Muscle of leg (tissue), 11 donors: ENCODE data around the gene CSNK1D. TPM values are rescaled to one million over a fixed set of nuclear protein-coding genes. Genes with fewer than 3 reads are reported as not detected.

Experiments used
- DNase-seq: peaks from one replicate; pipeline ENCODE4 v3.0.0; 2013
- H3K27ac ChIP-seq: one replicate; pipeline ENCODE4 v1.5.1; 2013; ENCODE audit warnings: mild to moderate bottlenecking, low read length, control low read depth
- H3K27me3 ChIP-seq: one replicate; pipeline ENCODE4 v1.6.1; 2013; ENCODE audit warnings: low read length; ENCODE audit not compliant: control insufficient read depth, insufficient read depth
- H3K36me3 ChIP-seq: one replicate; pipeline ENCODE4 v1.6.1; 2013; ENCODE audit warnings: low read length; ENCODE audit not compliant: control insufficient read depth, insufficient read depth
- H3K4me1 ChIP-seq: one replicate; pipeline ENCODE4 v1.6.1; 2013; ENCODE audit warnings: low read length; ENCODE audit not compliant: control insufficient read depth, insufficient read depth
- H3K4me3 ChIP-seq: one replicate; pipeline ENCODE4 v1.5.1; 2013; ENCODE audit warnings: low read length, control low read depth
- H3K9me3 ChIP-seq: replicated peaks from 2 replicates; pipeline ENCODE4 v1.6.1; 2013; ENCODE audit warnings: low read depth, low read length; ENCODE audit not compliant: control insufficient read depth
- WGBS: methylation state at CpG from one replicate; pipeline ENCODE4 v1.1.5; 2013; ENCODE audit warnings: missing lambda C conversion rate; ENCODE audit not compliant: insufficient coverage; 5-methylcytosine and 5-hydroxymethylcytosine counted together
- polyA plus RNA-seq, 8 donors: library from polyadenylated mRNA; unstranded; fragments of 120-200 nt; gene quantifications; one replicate each; pipeline versions ENCODE4 v1.2.1 to v1.2.3, GENCODE V29; 2013; ENCODE audit warnings: inconsistent platforms in 1 of 8, low replicate concordance in 1 of 8; ENCODE audit not compliant: insufficient read length in 8 of 8, insufficient read depth in 1 of 8
- total RNA-seq: library from RNA; stranded (reverse); fragments of 120-200 nt; gene quantifications from one replicate; pipeline ENCODE4 v1.2.4, GENCODE V29; 2013

CSNK1D gene
- total and polyA plus RNA-seq, 9 donors, result 15.0 to 82.2 (median 71.8) TPM

- no peak overlapping the region for H3K4me3 ChIP-seq
- 91% methylated on average over 47 of the region's 54 CpGs for WGBS
- no peak overlapping the region for H3K27ac ChIP-seq
- DNase-seq, result no peak
- no peaks in the 10 kb centered on the region for H3K27me3 ChIP-seq
- peaks cover 94% of the 10 kb centered on the region for H3K36me3 ChIP-seq
- H3K4me1 ChIP-seq, result peaks cover 12% of the 10 kb centered on the region
- H3K9me3 ChIP-seq, result no peaks in the 10 kb centered on the region
These were observed 24.5 kb downstream of the CSNK1D start for GRCh38 chr17:82248815-82249674.

- Histone ChIP-seq H3K4me1 (peaks cover 21% of the 10 kb centered on the region), H3K27me3 (no peaks in the 10 kb centered on the region), H3K27ac (no peak overlapping the region), H3K9me3 (no peaks in the 10 kb centered on the region), H3K4me3 (no peak overlapping the region), H3K36me3 (peaks cover 99% of the 10 kb centered on the region)
- no peak for DNase-seq
- WGBS, result 86% methylated on average over 24 of the region's 28 CpGs
These were observed 25.4 kb downstream of the CSNK1D start for GRCh38 chr17:82247856-82248671.

DNA sequence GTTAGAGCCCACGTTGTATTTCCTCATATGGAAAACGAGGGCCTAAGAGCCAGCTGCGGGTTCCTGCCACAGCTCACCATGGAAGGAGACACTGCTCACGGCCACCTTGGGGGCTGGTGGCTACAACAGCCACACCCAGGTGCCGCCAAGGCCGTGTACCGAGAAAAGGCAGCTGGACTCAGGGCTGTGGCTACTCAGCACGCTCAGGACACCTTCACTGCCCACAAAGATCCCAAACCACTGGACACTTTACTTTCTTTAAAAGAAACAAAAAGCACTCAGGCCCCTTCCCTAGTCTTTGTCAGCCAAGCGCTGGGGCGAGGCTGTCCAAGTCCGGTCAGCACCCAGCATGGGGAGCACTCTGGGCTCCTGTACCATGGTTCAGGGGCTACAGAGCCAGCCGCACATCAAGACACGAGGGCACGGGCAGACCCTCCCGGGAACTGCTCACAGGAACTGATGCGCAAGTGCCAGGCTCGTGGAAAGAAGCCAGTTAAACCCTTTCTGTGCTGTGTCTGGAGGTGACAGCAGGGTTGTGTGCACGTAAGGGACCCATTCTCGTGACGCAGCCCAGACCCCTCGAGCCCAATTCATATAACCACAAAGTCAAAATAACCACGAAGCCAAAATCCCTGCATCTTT lies 26.2 kb downstream of the CSNK1D start:
- no peak for DNase-seq
- no peaks in the 10 kb centered on the region for H3K27me3 ChIP-seq
- WGBS, result 53% methylated on average over 10 of the region's 22 CpGs
- no peak overlapping the region for H3K4me3 ChIP-seq
- H3K4me1 ChIP-seq, result peaks cover 29% of the 10 kb centered on the region
- no peaks in the 10 kb centered on the region for H3K9me3 ChIP-seq
- H3K36me3 ChIP-seq, result peaks cover 93% of the 10 kb centered on the region
- H3K27ac ChIP-seq, result no peak overlapping the region

- no peak overlapping the region for H3K27ac ChIP-seq
- peaks cover 88% of the 10 kb centered on the region for H3K36me3 ChIP-seq
- no peak for DNase-seq
- H3K27me3 ChIP-seq, result no peaks in the 10 kb centered on the region
- H3K4me3 ChIP-seq, result no peak overlapping the region
- peaks cover 36% of the 10 kb centered on the region for H3K4me1 ChIP-seq
- H3K9me3 ChIP-seq, result no peaks in the 10 kb centered on the region
- 73% methylated on average over 9 of the region's 27 CpGs for WGBS
These were observed 26.9 kb downstream of the CSNK1D start for GRCh38 chr17:82246365-82247181.

- no peak for DNase-seq
- Histone ChIP-seq H3K9me3 (no peaks in the 10 kb centered on the region), H3K36me3 (peaks cover 82% of the 10 kb centered on the region), H3K4me1 (peaks cover 42% of the 10 kb centered on the region), H3K4me3 (no peak overlapping the region), H3K27ac (no peak overlapping the region), H3K27me3 (no peaks in the 10 kb centered on the region)
- 91% methylated on average over 5 of the region's 5 CpGs for WGBS
These were observed 27.5 kb downstream of the CSNK1D start for GRCh38 chr17:82246040-82246364.

- peaks cover 79% of the 10 kb centered on the region for H3K36me3 ChIP-seq
- H3K4me3 ChIP-seq, result no peak overlapping the region
- H3K9me3 ChIP-seq, result no peaks in the 10 kb centered on the region
- 89% methylated on average over 40 of the region's 47 CpGs for WGBS
- DNase-seq, result no peak
- H3K27ac ChIP-seq, result no peak overlapping the region
- H3K27me3 ChIP-seq, result no peaks in the 10 kb centered on the region
- peaks cover 45% of the 10 kb centered on the region for H3K4me1 ChIP-seq
These were observed 28.1 kb downstream of the CSNK1D start for GRCh38 chr17:82245134-82246039.

DNA sequence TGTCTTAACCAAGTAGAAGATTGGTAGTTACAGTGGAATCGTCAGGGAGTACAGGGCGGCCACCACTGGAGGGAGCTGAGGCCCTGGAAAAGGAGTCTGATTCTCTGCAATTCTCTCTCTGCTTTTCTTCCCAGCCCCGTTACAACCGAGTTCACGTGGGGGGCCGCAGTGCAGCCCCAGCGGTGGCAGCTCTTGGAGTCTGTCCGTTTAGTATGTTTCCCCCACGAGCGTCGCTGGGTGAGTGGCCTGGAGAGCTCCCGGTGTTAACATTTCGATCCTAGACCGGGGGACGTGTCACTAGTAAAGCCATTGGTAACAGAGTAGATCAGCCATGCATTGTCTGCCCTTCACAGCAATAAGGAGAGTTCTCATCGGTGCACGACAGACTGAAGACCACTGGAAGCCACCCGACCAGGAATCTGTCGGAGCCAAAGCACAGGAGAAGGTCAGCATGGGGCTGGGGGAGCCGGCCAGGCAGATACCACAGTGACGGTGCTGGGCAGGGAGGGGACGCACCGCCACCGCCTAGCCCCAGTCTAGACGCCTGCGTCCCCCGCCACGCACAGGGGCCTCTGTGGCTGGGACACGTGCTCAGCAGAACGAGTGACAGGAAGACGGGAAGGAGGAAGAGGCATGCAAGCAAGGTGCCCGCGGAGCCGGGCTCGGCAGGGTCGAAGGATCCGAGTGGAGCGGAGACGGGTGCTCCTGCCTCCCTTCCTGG lies 28.9 kb downstream of the CSNK1D start:
- Histone ChIP-seq H3K4me1 (peaks cover 53% of the 10 kb centered on the region), H3K27ac (no peak overlapping the region)

DNA sequence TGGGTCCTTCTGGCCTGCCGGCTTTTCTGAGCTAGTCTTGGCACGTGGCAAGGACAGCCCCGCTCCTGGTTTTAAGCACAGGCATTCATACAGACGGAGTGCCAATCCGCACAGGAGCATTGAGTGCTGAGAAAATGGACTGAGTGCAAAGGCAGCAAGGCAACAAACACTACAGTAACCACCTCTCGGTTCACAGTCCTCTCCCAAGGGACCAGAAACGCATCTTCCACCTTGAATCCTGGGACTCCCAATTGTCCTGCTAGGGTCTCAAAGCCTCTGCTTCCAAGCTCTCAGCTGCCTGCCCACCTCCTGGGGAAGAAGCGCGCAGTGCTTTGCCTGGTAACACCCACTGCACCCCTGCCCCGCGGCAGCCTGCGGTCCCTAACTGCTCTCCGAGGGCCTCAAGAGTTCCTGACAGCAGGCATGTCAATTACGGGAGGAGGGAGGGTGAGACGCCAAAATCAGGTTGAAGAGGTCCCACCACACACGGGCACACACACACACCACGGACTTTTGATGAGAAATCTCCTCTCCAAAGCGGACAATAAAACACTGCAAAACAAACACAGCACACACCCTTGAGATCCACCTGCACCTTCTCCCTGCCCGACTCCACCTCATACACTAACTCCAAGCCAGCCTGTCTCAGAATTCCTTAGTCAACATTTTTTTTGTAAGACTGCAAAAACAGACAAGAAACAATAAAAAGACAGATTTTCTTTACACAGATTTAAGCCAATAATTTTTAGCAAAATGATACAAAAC lies 29.7 kb downstream of the CSNK1D start:
- 84% methylated on average over 13 of the region's 19 CpGs for WGBS
- peaks cover 66% of the 10 kb centered on the region for H3K36me3 ChIP-seq
- peaks cover 59% of the 10 kb centered on the region for H3K4me1 ChIP-seq
- H3K4me3 ChIP-seq, result no peak overlapping the region
- H3K27me3 ChIP-seq, result no peaks in the 10 kb centered on the region
- no peak overlapping the region for H3K27ac ChIP-seq
- no peaks in the 10 kb centered on the region for H3K9me3 ChIP-seq
- no peak for DNase-seq

More for the DNA sequence above, 28.9 kb downstream of the CSNK1D start:
- 77% methylated on average over 39 of the region's 39 CpGs for WGBS
- no peak for DNase-seq
- Histone ChIP-seq H3K4me3 (no peak overlapping the region), H3K9me3 (no peaks in the 10 kb centered on the region), H3K27me3 (no peaks in the 10 kb centered on the region), H3K36me3 (peaks cover 71% of the 10 kb centered on the region)
